ENCODE data around the gene AGBL3.
"Not testable (repeated sequence)": the region's sequence is repeated elsewhere in the genome, so short reads cannot be mapped to it uniquely, and the experiment has no call there.

The AGBL3 gene

DNA sequence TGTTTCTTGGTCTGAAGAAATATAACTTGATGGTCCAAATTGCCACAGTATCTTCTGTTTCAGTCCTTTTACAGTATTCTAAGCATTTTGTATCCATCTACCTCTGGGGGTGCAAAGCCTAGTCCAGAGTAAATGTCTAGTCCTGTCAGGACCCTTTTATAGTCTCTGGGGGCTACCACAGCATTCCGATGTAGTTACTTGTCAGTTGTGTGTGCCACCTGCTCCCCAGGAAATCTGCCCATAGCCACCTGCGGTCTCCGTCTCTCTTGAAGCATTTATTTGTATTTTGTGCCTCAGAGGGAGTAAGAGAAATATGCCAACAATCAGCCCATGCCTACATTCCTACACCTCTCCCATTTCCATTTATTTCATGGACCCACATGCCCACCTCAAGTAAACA lies 12.8 kb downstream of the AGBL3 start:
- no peak overlapping the region for H3K4me3 ChIP-seq (ENCODE audit: low read depth in 1 of 2, low read length in 2 of 2)
- H3K9ac ChIP-seq (ENCODE audit: low read length): no peak overlapping the region
- H3K9me3 ChIP-seq (ENCODE audit: low read length): no peaks in the 10 kb centered on the region
- H3K27ac ChIP-seq (ENCODE audit: low read depth, low read length): no peak overlapping the region
- peaks cover 8% of the 10 kb centered on the region for H3K4me1 ChIP-seq (ENCODE audit: insufficient read depth, low read length)
- H3K36me3 ChIP-seq (ENCODE audit: insufficient read depth, low read length): no peaks in the 10 kb centered on the region
- no peaks in the 10 kb centered on the region for H3K27me3 ChIP-seq (ENCODE audit: control insufficient read depth in 1 of 2, insufficient read depth in 2 of 2, low read length in 2 of 2)

DNA sequence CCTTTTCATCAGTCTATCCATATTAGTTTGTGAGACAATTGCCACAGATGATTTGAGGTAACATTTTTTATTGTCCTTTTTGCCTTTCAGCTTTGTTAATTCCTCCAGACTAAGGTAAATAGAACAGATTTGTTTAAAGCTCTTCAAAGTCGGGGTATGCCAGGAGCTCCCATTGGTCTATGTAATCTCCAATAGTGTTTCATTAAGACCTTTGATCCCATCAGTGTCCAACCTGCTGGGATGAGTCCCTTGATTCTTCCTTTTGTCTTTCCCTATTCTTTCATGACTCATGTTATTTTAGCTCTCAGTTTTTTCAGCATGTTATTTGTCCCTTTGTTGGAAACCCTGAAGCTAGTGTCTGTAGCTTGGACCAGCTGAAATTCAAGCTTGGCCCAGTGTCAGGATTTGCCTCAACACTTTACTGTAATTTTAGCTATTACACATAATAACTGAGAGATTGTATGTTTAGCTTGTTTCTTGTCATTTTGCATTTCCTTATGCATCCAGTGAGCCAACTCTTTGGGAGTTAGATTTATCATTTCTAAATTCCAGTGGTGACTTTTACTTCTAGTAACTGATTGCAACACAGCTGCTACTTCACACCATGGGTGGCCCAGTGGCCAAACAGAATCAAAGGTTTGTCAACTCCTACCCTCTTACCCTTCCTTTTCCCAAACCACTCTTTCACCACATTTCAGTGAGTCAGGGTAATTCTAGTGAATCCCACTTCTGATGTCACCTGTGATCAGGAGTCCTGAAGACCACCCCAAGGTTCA lies 15.3 kb downstream of the AGBL3 start:
- no peak overlapping the region for H3K9ac ChIP-seq (ENCODE audit: low read length)
- H3K36me3 ChIP-seq (ENCODE audit: insufficient read depth, low read length): no peaks in the 10 kb centered on the region
- peaks cover 7% of the 10 kb centered on the region for H3K4me1 ChIP-seq (ENCODE audit: insufficient read depth, low read length)
- H3K27ac ChIP-seq (ENCODE audit: low read depth, low read length): no peak overlapping the region
- H3K27me3 ChIP-seq (ENCODE audit: control insufficient read depth in 1 of 2, insufficient read depth in 2 of 2, low read length in 2 of 2): no peaks in the 10 kb centered on the region
- no peaks in the 10 kb centered on the region for H3K9me3 ChIP-seq (ENCODE audit: low read length)
- H3K4me3 ChIP-seq (ENCODE audit: low read depth in 1 of 2, low read length in 2 of 2): no peak overlapping the region

DNA sequence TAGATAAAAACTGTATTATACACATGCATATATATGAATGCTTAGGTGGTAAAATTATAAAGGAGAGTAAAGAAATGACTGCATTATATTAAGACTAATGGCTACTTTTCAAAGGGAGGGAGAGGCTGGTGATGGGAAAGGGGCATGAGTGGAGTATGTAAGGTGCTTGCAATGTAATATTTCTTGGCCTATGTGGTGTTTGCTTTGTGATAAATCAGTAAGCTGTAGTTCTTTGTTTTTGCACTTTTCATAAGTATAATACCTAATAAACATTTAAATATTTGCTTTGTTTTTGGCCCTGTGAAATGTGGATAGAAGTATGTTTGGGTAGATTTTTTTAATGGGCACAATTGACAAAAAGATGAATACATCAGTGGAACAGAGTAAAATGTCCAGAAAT lies 25.9 kb downstream of the AGBL3 start:
- Histone ChIP-seq H3K36me3 (ENCODE audit: insufficient read depth, low read length) (no peaks in the 10 kb centered on the region), H3K9me3 (ENCODE audit: low read length) (no peaks in the 10 kb centered on the region), H3K27me3 (ENCODE audit: control insufficient read depth in 1 of 2, insufficient read depth in 2 of 2, low read length in 2 of 2) (no peaks in the 10 kb centered on the region), H3K4me1 (ENCODE audit: insufficient read depth, low read length) (no peaks in the 10 kb centered on the region), H3K9ac (ENCODE audit: low read length) (no peak overlapping the region), H3K27ac (ENCODE audit: low read depth, low read length) (no peak overlapping the region), H3K4me3 (ENCODE audit: low read depth in 1 of 2, low read length in 2 of 2) (no peak overlapping the region)

DNA sequence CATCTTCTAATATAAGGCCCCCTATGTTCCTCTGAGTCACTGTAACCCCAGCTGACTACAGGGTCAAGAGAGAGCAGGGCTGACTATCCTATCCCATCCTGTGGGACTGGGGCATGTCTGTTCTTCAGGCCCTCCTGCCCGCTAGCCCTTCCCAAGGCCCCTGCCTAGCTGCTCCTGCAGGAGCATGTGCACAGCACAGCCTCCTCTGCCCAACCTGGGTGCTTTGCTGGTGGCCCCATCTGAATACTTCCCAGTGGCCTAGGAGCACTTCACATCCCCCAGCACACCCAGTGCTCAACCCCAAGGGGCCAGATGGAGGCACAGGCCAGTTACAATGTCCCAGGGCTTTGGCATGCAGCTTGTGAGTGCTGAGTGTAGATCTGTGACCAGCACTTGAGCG lies 37.3 kb downstream of the AGBL3 start:
- Histone ChIP-seq H3K4me1 (ENCODE audit: insufficient read depth, low read length) (no peaks in the 10 kb centered on the region), H3K27me3 (ENCODE audit: control insufficient read depth in 1 of 2, insufficient read depth in 2 of 2, low read length in 2 of 2) (no peaks in the 10 kb centered on the region), H3K36me3 (ENCODE audit: insufficient read depth, low read length) (no peaks in the 10 kb centered on the region), H3K9me3 (ENCODE audit: low read length) (peaks cover 4% of the 10 kb centered on the region), H3K4me3 (ENCODE audit: low read depth in 1 of 2, low read length in 2 of 2) (no peak overlapping the region), H3K9ac (ENCODE audit: low read length) (no peak overlapping the region), H3K27ac (ENCODE audit: low read depth, low read length) (no peak overlapping the region)

DNA sequence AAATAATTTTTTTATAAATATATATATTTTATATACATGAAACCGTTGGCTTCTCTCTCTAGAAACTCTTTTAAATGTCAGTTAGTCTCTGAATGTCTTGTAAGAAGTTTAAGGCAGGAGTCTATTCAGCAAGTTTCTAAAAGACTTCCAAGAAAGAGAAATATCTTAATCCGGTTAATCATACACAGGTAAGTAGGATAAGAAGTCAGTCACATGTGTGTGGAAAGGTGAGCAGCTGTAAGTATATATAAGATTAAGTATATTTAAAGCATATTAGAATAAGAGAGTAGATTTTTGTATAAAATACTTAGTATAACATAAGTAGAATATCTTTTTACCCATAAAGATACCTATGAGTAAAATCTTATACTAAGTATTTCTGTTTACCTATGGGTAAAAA lies 48.9 kb downstream of the AGBL3 start:
- Histone ChIP-seq H3K27me3 (ENCODE audit: control insufficient read depth in 1 of 2, insufficient read depth in 2 of 2, low read length in 2 of 2) (no peaks in the 10 kb centered on the region), H3K27ac (ENCODE audit: low read depth, low read length) (no peak overlapping the region), H3K9me3 (ENCODE audit: low read length) (no peaks in the 10 kb centered on the region), H3K9ac (ENCODE audit: low read length) (no peak overlapping the region), H3K36me3 (ENCODE audit: insufficient read depth, low read length) (no peaks in the 10 kb centered on the region), H3K4me3 (ENCODE audit: low read depth in 1 of 2, low read length in 2 of 2) (no peak overlapping the region), H3K4me1 (ENCODE audit: insufficient read depth, low read length) (no peaks in the 10 kb centered on the region)

DNA sequence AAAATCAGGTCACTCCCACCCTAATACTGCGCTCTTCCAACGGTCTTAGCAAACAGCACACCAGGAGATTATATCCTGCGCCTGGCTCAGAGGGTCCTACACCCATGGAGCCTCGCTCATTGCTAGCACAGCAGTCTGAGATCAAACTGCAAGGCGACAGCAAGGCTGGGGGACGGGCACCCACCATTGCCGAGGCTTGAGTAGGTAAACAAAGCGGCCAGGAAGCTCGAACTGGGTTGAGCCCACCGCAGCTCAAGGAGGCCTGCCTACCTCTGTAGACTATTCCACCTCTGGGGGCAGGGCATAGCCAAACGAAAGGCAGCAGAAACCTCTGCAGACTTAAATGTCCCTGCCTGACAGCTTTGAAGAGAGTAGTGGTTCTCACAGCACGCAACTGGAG lies 80.7 kb downstream of the AGBL3 start:
- not testable (repeated sequence) for H3K27ac ChIP-seq (ENCODE audit: low read depth, low read length); H3K27me3 ChIP-seq (ENCODE audit: control insufficient read depth in 1 of 2, insufficient read depth in 2 of 2, low read length in 2 of 2); H3K36me3 ChIP-seq (ENCODE audit: insufficient read depth, low read length); H3K9ac ChIP-seq (ENCODE audit: low read length); H3K9me3 ChIP-seq (ENCODE audit: low read length); H3K4me3 ChIP-seq (ENCODE audit: low read depth in 1 of 2, low read length in 2 of 2); H3K4me1 ChIP-seq (ENCODE audit: insufficient read depth, low read length)

DNA sequence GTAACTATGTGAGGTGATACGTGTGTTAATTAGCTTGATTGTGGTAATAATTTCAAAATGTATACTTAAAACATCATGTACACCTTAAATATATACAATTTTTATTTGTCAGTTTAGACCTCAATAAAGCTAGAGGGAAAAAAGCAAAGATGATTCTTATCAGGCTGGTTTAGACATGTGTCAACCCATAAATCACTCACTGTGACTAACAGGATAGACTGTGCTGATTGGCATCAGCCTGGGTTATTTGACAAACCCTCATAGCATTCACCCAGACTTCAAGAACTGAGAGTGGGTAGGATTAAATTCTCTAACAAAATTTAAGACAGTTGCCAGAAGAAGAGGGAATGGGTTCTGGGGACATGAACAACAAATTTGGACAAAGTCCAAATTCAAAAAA lies 87.8 kb downstream of the AGBL3 start:
- no peaks in the 10 kb centered on the region for H3K27me3 ChIP-seq (ENCODE audit: control insufficient read depth in 1 of 2, insufficient read depth in 2 of 2, low read length in 2 of 2)
- H3K4me1 ChIP-seq (ENCODE audit: insufficient read depth, low read length): no peaks in the 10 kb centered on the region
- H3K4me3 ChIP-seq (ENCODE audit: low read depth in 1 of 2, low read length in 2 of 2): no peak overlapping the region
- no peak overlapping the region for H3K9ac ChIP-seq (ENCODE audit: low read length)
- H3K9me3 ChIP-seq (ENCODE audit: low read length): no peaks in the 10 kb centered on the region
- H3K27ac ChIP-seq (ENCODE audit: low read depth, low read length): no peak overlapping the region
- no peaks in the 10 kb centered on the region for H3K36me3 ChIP-seq (ENCODE audit: insufficient read depth, low read length)

DNA sequence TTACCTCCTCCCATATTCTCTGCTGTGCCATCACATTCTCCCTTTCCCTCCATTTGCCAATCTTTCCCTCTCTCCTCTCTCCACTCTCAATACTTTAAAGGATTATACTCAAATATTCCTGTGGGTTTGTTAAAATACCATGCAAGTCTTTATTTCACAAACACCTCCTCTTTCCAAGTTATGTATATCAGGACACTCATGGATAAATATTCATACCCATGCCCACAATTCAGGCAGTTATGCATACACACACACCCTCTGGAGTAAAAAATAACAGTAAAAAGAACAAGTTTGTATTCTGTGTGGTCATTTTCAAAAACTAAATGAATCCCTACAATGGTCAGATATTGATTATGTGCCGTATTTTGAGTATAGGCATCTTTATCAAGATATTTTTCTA lies 88.2 kb downstream of the AGBL3 start:
- no peaks in the 10 kb centered on the region for H3K36me3 ChIP-seq (ENCODE audit: insufficient read depth, low read length)
- no peaks in the 10 kb centered on the region for H3K27me3 ChIP-seq (ENCODE audit: control insufficient read depth in 1 of 2, insufficient read depth in 2 of 2, low read length in 2 of 2)
- H3K27ac ChIP-seq (ENCODE audit: low read depth, low read length): no peak overlapping the region

DNA sequence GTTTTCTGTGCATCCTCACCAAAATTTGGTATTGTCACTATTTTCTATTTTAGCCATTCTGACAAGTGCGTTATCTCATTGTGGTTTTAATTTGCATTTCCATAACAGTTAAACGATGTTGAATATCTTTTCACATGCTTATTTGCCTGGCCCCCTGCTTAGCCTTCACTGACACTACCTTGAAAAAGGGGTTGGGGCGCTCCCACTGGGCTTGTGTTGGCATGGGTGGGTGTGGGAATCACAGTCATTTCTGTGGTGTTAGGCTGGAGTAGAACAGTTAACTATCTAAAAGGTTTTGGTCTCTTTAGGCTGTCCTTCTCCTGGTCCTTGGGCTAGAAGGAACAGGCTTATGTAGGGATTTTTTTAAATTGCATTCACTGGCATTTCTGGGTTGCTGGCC lies 89.4 kb downstream of the AGBL3 start:
- Histone ChIP-seq H3K36me3 (ENCODE audit: insufficient read depth, low read length) (no peaks in the 10 kb centered on the region), H3K27me3 (ENCODE audit: control insufficient read depth in 1 of 2, insufficient read depth in 2 of 2, low read length in 2 of 2) (no peaks in the 10 kb centered on the region), H3K27ac (ENCODE audit: low read depth, low read length) (no peak overlapping the region), H3K4me1 (ENCODE audit: insufficient read depth, low read length) (no peaks in the 10 kb centered on the region), H3K9ac (ENCODE audit: low read length) (no peak overlapping the region), H3K4me3 (ENCODE audit: low read depth in 1 of 2, low read length in 2 of 2) (no peak overlapping the region), H3K9me3 (ENCODE audit: low read length) (no peaks in the 10 kb centered on the region)

More for the DNA sequence above, 88.2 kb downstream of the AGBL3 start:
- Histone ChIP-seq H3K4me1 (ENCODE audit: insufficient read depth, low read length) (no peaks in the 10 kb centered on the region), H3K9me3 (ENCODE audit: low read length) (no peaks in the 10 kb centered on the region), H3K4me3 (ENCODE audit: low read depth in 1 of 2, low read length in 2 of 2) (no peak overlapping the region), H3K9ac (ENCODE audit: low read length) (no peak overlapping the region)

DNA sequence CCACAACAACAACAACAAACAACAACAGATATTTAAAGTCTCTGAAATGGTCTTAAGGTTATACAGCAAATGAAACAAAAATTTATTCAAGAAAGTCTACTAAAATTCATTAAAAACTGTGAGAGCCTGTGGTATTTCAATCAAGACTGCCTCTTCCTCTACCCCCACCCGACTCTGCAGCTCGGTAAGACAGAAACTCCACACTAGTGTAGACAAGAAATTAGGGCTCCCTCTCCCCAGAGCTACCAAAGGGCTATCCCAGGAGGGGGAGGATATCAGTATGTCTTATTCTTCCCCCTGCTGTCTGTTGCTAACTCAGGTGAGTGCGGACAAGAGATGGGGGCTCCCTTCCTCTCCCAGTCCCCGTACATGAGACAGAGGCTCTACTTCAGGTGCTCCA lies 90.6 kb downstream of the AGBL3 start:
- H3K4me3 ChIP-seq (ENCODE audit: low read depth in 1 of 2, low read length in 2 of 2): no peak overlapping the region
- no peak overlapping the region for H3K27ac ChIP-seq (ENCODE audit: low read depth, low read length)
- no peaks in the 10 kb centered on the region for H3K9me3 ChIP-seq (ENCODE audit: low read length)
- H3K36me3 ChIP-seq (ENCODE audit: insufficient read depth, low read length): no peaks in the 10 kb centered on the region
- no peaks in the 10 kb centered on the region for H3K4me1 ChIP-seq (ENCODE audit: insufficient read depth, low read length)
- H3K9ac ChIP-seq (ENCODE audit: low read length): no peak overlapping the region
- H3K27me3 ChIP-seq (ENCODE audit: control insufficient read depth in 1 of 2, insufficient read depth in 2 of 2, low read length in 2 of 2): no peaks in the 10 kb centered on the region

DNA sequence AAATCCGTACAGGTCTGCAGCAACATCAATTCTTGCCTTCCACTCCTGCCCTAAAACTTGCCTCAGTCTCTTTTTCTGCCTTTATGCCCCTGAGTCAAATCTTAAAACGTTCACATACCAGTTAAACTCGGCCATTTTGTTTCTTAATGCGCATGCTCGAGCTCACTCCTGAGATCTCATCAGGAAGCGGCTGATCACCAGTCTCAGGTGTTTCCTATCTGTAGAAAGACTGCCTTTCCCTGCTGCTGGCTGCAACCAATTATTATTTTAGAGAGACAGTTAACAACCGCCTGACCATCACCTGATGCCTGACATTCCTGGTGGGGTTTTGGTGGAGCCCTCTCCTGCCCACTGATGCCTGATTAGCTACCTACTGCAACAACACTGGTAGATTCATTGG lies 91.3 kb downstream of the AGBL3 start:
- Histone ChIP-seq H3K27ac (ENCODE audit: low read depth, low read length) (no peak overlapping the region), H3K4me1 (ENCODE audit: insufficient read depth, low read length) (no peaks in the 10 kb centered on the region), H3K36me3 (ENCODE audit: insufficient read depth, low read length) (no peaks in the 10 kb centered on the region), H3K27me3 (ENCODE audit: control insufficient read depth in 1 of 2, insufficient read depth in 2 of 2, low read length in 2 of 2) (no peaks in the 10 kb centered on the region), H3K9me3 (ENCODE audit: low read length) (no peaks in the 10 kb centered on the region), H3K9ac (ENCODE audit: low read length) (no peak overlapping the region), H3K4me3 (ENCODE audit: low read depth in 1 of 2, low read length in 2 of 2) (no peak overlapping the region)

DNA sequence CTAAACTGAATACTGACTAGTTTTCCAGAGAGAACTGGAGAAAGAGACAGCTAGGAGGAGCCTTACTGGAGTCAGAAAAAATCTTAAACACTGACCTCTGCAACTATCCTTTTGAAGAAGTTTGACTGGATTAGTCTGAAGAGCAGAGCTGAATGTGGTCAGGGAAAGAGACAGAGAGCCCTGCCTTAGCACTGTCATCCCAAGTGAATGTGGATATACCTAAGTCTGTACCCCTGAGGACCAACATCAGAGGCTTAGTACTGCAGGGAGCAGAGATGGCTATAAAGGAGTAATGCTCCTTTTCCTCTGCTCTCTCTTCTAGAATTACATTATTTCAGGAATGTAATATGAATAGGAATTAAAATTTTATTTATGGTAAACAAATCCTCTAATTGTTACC lies 91.7 kb downstream of the AGBL3 start:
- H3K4me1 ChIP-seq (ENCODE audit: insufficient read depth, low read length): no peaks in the 10 kb centered on the region
- H3K9me3 ChIP-seq (ENCODE audit: low read length): no peaks in the 10 kb centered on the region

More for the DNA sequence above, 91.7 kb downstream of the AGBL3 start:
- Histone ChIP-seq H3K27me3 (ENCODE audit: control insufficient read depth in 1 of 2, insufficient read depth in 2 of 2, low read length in 2 of 2) (no peaks in the 10 kb centered on the region), H3K9ac (ENCODE audit: low read length) (no peak overlapping the region), H3K27ac (ENCODE audit: low read depth, low read length) (no peak overlapping the region), H3K36me3 (ENCODE audit: insufficient read depth, low read length) (no peaks in the 10 kb centered on the region), H3K4me3 (ENCODE audit: low read depth in 1 of 2, low read length in 2 of 2) (no peak overlapping the region)

Data from muscle layer of colon (tissue), 2 donors.